ENCODE measurements around the gene SLC9A4.

GRCh38 chr2:102514061-102514785 is 41.2 kb downstream of the SLC9A4 start:
- no peak for TF ChIP-seq CTCF (IDR thresholded peaks at IDR 0.05)
- no peak for TF ChIP-seq POLR2A (IDR thresholded peaks at IDR 0.05)

All from esophagus squamous epithelium (tissue), 4 donors.